ENCODE results near the gene EPHB1. TPM values are rescaled to one million over a fixed set of nuclear protein-coding genes. Genes with fewer than 3 reads are reported as not detected.

Gene EPHB1
- total RNA-seq, 1 donor: 0.36 TPM

- no peaks in the 10 kb centered on the region for H3K4me1 ChIP-seq (ENCODE audit: insufficient read depth, low read length)
- H3K79me2 ChIP-seq (ENCODE audit: insufficient read depth, low read length): no peaks in the 10 kb centered on the region
- no peak overlapping the region for H3K4me2 ChIP-seq (ENCODE audit: insufficient read depth, low read length)
- no peaks in the 10 kb centered on the region for H3K27me3 ChIP-seq (ENCODE audit: insufficient read depth, low read length)
- H3K9me3 ChIP-seq (ENCODE audit: low read depth, low read length): no peaks in the 10 kb centered on the region
- no peak overlapping the region for H2AFZ ChIP-seq (ENCODE audit: low read length)
- H3K4me3 ChIP-seq (ENCODE audit: insufficient read depth, low read length): no peak overlapping the region
- H3K36me3 ChIP-seq (ENCODE audit: insufficient read depth, low read length): no peaks in the 10 kb centered on the region
- no peak overlapping the region for H3K27ac ChIP-seq (ENCODE audit: low read depth, low read length)
- DNase-seq (ENCODE audit: insufficient read length, low spot score, missing footprints): no peak
- TF ChIP-seq CTCF (IDR thresholded peaks at IDR 0.05; ENCODE audit: extremely low read depth, low read depth, low read length): no peak
- H4K20me1 ChIP-seq (ENCODE audit: insufficient read depth, low read length): no peaks in the 10 kb centered on the region
These were observed 214.0 kb downstream of the EPHB1 start for GRCh38 chr3:135009014-135009413.

- Histone ChIP-seq H3K27me3 (ENCODE audit: insufficient read depth, low read length) (no peaks in the 10 kb centered on the region), H3K4me3 (ENCODE audit: insufficient read depth, low read length) (no peak overlapping the region), H3K27ac (ENCODE audit: low read depth, low read length) (no peak overlapping the region), H2AFZ (ENCODE audit: low read length) (no peak overlapping the region), H3K4me1 (ENCODE audit: insufficient read depth, low read length) (no peaks in the 10 kb centered on the region), H3K79me2 (ENCODE audit: insufficient read depth, low read length) (no peaks in the 10 kb centered on the region), H4K20me1 (ENCODE audit: insufficient read depth, low read length) (no peaks in the 10 kb centered on the region), H3K36me3 (ENCODE audit: insufficient read depth, low read length) (no peaks in the 10 kb centered on the region), H3K9me3 (ENCODE audit: low read depth, low read length) (no peaks in the 10 kb centered on the region), H3K4me2 (ENCODE audit: insufficient read depth, low read length) (no peak overlapping the region)
- no peak for TF ChIP-seq CTCF (IDR thresholded peaks at IDR 0.05; ENCODE audit: extremely low read depth, low read depth, low read length)
- DNase-seq (ENCODE audit: insufficient read length, low spot score, missing footprints): no peak
These were observed 217.0 kb downstream of the EPHB1 start for GRCh38 chr3:135012101-135012500.

GRCh38 chr3:135013206-135013605, 218.1 kb downstream of the EPHB1 start:
- Histone ChIP-seq H3K9me3 (ENCODE audit: low read depth, low read length) (no peaks in the 10 kb centered on the region), H3K27me3 (ENCODE audit: insufficient read depth, low read length) (no peaks in the 10 kb centered on the region), H3K36me3 (ENCODE audit: insufficient read depth, low read length) (no peaks in the 10 kb centered on the region), H3K4me1 (ENCODE audit: insufficient read depth, low read length) (no peaks in the 10 kb centered on the region), H3K79me2 (ENCODE audit: insufficient read depth, low read length) (no peaks in the 10 kb centered on the region), H3K27ac (ENCODE audit: low read depth, low read length) (no peak overlapping the region), H4K20me1 (ENCODE audit: insufficient read depth, low read length) (no peaks in the 10 kb centered on the region), H3K4me2 (ENCODE audit: insufficient read depth, low read length) (no peak overlapping the region), H2AFZ (ENCODE audit: low read length) (no peak overlapping the region), H3K4me3 (ENCODE audit: insufficient read depth, low read length) (no peak overlapping the region)
- DNase-seq (ENCODE audit: insufficient read length, low spot score, missing footprints): no peak
- TF ChIP-seq CTCF (IDR thresholded peaks at IDR 0.05; ENCODE audit: extremely low read depth, low read depth, low read length): no peak

- Histone ChIP-seq H3K36me3 (ENCODE audit: insufficient read depth, low read length) (no peaks in the 10 kb centered on the region), H3K4me2 (ENCODE audit: insufficient read depth, low read length) (no peak overlapping the region), H3K4me3 (ENCODE audit: insufficient read depth, low read length) (no peak overlapping the region), H2AFZ (ENCODE audit: low read length) (no peak overlapping the region), H3K9me3 (ENCODE audit: low read depth, low read length) (no peaks in the 10 kb centered on the region), H3K27me3 (ENCODE audit: insufficient read depth, low read length) (no peaks in the 10 kb centered on the region), H4K20me1 (ENCODE audit: insufficient read depth, low read length) (no peaks in the 10 kb centered on the region), H3K4me1 (ENCODE audit: insufficient read depth, low read length) (no peaks in the 10 kb centered on the region), H3K79me2 (ENCODE audit: insufficient read depth, low read length) (no peaks in the 10 kb centered on the region), H3K27ac (ENCODE audit: low read depth, low read length) (no peak overlapping the region)
- no peak for DNase-seq (ENCODE audit: insufficient read length, low spot score, missing footprints)
- no peak for TF ChIP-seq CTCF (IDR thresholded peaks at IDR 0.05; ENCODE audit: extremely low read depth, low read depth, low read length)
These were observed 219.5 kb downstream of the EPHB1 start for GRCh38 chr3:135014566-135014965.

All from osteoblast (primary cell).